Measurements from ENCODE around the gene CRIP1. TPM values are rescaled to one million over a fixed set of nuclear protein-coding genes. Genes with fewer than 3 reads are reported as not detected.

The CRIP1 gene
- total RNA-seq, 1 donor from 2014 or later, result not detected

GRCh38 chr14:105460616-105461015 lies 26.1 kb upstream of the CRIP1 start:
- no peaks in the 10 kb centered on the region for H3K27me3 ChIP-seq (ENCODE audit: control insufficient read depth, insufficient read depth, low read length)
- no peak for FAIRE-seq
- peaks cover 17% of the 10 kb centered on the region for H3K36me3 ChIP-seq (ENCODE audit: control insufficient read depth, insufficient read depth, low read length)

GRCh38 chr14:105461903-105462302 lies 24.8 kb upstream of the CRIP1 start:
- no peak for TF ChIP-seq CTCF (IDR thresholded peaks at IDR 0.05; ENCODE audit: insufficient read depth, low read length, severe bottlenecking)
- no peak overlapping the region for H3K4me3 ChIP-seq (ENCODE audit: low read depth, low read length)
- H3K36me3 ChIP-seq (ENCODE audit: control insufficient read depth, insufficient read depth, low read length), result peaks cover 16% of the 10 kb centered on the region
- H3K27me3 ChIP-seq (ENCODE audit: control insufficient read depth, insufficient read depth, low read length), result no peaks in the 10 kb centered on the region
- FAIRE-seq, result no peak
- DNase-seq (ENCODE audit: low read depth), result no peak

More at GRCh38 chr14:105460616-105461015, 26.1 kb upstream of the CRIP1 start:
- no peak for DNase-seq (ENCODE audit: low read depth)
- TF ChIP-seq CTCF (IDR thresholded peaks at IDR 0.05; ENCODE audit: insufficient read depth, low read length, severe bottlenecking), result no peak
- H3K4me3 ChIP-seq (ENCODE audit: low read depth, low read length), result no peak overlapping the region

GRCh38 chr14:105464501-105464900 lies 22.2 kb upstream of the CRIP1 start:
- Histone ChIP-seq H3K27me3 (ENCODE audit: control insufficient read depth, insufficient read depth, low read length) (no peaks in the 10 kb centered on the region), H3K36me3 (ENCODE audit: control insufficient read depth, insufficient read depth, low read length) (peaks cover 18% of the 10 kb centered on the region), H3K4me3 (ENCODE audit: low read depth, low read length) (no peak overlapping the region)
- no peak for TF ChIP-seq CTCF (IDR thresholded peaks at IDR 0.05; ENCODE audit: insufficient read depth, low read length, severe bottlenecking)
- FAIRE-seq (no peak), DNase-seq (ENCODE audit: low read depth) (no peak)

- peaks cover 18% of the 10 kb centered on the region for H3K36me3 ChIP-seq (ENCODE audit: control insufficient read depth, insufficient read depth, low read length)
- H3K27me3 ChIP-seq (ENCODE audit: control insufficient read depth, insufficient read depth, low read length), result no peaks in the 10 kb centered on the region
- DNase-seq (ENCODE audit: low read depth), result no peak
- no peak overlapping the region for H3K4me3 ChIP-seq (ENCODE audit: low read depth, low read length)
- no peak for FAIRE-seq
- TF ChIP-seq CTCF (IDR thresholded peaks at IDR 0.05; ENCODE audit: insufficient read depth, low read length, severe bottlenecking), result no peak
These were observed 21.3 kb upstream of the CRIP1 start for GRCh38 chr14:105465209-105466031.

GRCh38 chr14:105466531-105467248 lies 20.0 kb upstream of the CRIP1 start:
- H3K36me3 ChIP-seq (ENCODE audit: control insufficient read depth, insufficient read depth, low read length), result peaks cover 18% of the 10 kb centered on the region
- FAIRE-seq, result no peak
- H3K27me3 ChIP-seq (ENCODE audit: control insufficient read depth, insufficient read depth, low read length), result no peaks in the 10 kb centered on the region
- H3K4me3 ChIP-seq (ENCODE audit: low read depth, low read length), result no peak overlapping the region
- TF ChIP-seq CTCF (IDR thresholded peaks at IDR 0.05; ENCODE audit: insufficient read depth, low read length, severe bottlenecking), result no peak
- no peak for DNase-seq (ENCODE audit: low read depth)

All from bronchial epithelial cell (primary cell).